Activated gamma-delta T cell treated with anti-CD3 and anti-CD28 coated beads, Interleukin-2, amount 50 U/mL, for 16 hours (primary cell): ENCODE data around the gene AHRR.
"Not testable (repeated sequence)": the region's sequence is repeated elsewhere in the genome, so short reads cannot be mapped to it uniquely, and the experiment has no call there.

ENCODE experiments used
- DNase-seq: peaks from one replicate; pipeline ENCODE4 v3.0.0-alpha.2; 2020; ENCODE audit warnings: low read depth

The AHRR gene

DNA sequence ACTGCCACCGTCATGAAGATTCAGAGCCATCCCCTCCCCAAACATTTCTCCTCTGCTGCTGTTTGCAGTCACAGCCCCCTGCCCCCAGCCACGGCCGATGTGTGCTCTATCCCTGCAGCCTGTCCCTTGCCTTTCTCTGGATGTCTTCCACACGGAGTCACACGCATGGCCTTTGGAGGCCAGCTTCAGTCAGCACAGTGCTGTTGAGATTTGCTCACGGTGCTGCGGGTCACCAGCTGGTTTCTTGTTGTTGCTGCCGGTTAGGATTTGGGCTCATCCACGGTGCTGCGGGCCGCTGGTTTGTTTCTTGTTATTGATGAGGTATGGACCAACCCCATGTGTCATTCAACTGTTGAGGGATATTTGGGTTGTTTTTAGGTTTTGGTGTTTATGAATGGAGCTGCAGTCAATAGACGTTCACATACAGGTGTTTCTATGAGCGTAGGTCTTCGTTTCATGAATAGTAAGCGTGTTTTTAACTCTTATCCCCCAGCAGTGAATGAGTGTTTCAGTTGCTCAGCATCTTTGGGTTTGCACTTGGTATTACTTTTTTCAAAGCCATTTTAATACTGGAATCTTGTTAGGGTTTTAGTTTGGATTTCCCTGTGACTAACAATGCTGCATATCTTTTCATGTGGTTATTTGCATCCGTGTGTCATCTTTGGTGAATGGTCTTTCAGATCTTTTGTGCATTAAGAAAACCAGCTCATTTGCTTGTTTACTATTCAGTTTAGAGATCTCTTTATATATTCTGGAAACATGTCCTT, 57.6 kb downstream of the AHRR start:
- DNase-seq = no peak

DNA sequence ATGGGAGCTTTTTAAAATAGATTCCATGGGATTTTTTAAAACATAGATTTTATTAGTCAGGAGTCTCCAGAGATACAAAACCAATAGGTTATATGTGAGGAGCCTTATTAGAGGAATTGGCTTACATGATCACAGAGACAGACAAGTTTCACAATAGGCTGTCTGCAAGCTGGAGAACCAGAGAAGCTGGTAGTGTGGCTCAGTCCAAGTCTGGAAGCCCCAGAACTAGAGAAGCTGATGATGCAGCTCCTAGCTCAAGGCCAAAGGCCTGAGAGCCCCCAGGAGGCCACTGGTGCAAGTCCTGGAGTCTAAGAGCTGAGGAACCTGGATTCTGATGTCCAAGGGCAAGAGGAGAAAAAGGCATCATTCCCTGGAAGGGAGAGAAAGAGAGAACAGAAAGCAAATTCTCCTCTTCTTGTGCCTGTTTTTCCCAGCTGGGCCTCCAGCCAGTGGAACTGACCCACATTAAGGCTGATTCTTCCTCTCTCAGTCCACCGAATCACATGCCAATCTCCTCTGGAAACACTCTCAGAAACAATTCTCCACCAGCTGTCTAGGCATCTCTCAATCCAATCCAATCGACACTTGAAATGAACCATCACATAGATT, 59.3 kb downstream of the AHRR start:
- no peak for DNase-seq

DNA sequence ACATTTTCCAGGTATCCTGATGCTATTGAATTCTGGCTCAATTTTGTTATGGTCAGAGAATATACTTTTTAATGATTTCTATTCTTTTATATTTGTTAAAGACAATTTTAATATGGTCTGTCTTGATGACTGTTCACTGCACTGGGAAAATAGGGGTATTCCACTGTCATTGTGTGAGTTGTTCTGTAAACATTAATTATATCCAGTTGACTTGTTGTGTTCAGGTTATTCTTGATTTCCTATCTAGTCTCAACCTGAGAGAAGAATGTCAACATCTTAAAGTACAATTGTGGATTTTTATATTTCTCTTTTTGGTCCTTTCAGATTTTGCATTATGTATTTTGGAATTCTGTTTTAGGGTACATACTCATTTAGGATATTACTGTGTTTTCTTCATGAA, 61.6 kb downstream of the AHRR start:
- DNase-seq = no peak

DNA sequence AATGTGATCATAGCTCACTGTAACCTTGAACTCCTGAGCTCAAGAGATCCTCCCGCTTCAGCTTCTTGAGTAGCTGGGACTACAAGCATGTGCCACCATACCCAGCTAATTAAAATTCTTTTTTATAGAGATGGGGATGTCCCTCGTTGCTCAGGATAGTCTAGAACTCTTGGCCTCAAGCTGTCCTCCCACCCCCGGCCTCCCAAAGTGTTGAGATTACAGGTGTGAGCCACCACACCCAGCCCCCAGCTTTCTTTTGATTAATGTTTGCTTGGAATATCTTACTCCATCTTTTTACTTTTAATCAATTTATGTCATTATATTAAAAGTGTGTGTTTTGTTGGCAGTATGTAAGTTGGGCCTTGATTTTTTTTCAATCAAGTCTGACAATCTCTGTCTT, 62.1 kb downstream of the AHRR start:
- no peak for DNase-seq

DNA sequence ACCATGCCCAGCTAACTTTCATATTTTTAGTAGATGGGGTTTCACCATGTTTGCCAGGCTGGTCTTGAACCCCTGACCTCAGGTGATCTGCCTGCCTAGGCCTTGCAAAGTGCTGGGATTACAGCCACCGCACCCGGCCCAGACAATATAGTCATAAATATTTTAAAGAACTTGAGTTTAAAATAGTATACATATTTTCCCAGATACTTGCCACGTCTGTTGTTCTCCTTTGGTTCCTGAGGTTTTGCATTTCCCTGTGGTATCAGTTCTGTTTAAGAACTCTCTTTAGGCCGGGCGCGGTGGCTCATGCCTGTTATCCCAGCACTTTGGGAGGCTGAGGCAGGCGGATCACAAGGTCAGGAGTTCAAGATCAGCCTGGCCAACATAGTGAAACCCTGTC, 63.1 kb downstream of the AHRR start:
- not testable (repeated sequence) for DNase-seq

DNA sequence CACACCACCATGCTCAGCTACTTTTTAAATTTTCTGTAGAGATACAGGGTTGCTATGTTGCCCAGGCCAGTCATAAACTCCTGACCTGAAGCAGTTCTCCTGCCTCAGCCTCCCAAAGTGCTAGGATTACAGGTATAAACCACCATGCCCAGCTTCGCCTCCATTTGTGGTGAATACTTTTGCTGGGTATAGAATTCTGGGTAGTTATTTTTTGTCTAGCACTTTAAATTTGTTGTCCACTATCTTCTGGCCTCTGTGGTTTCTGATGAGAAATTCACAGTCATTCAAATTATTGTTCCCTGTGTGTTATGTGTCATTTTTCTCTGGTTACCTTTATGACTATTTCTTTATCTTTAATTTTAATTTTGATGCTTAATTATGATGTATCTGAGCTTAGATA, 63.8 kb downstream of the AHRR start:
- DNase-seq = no peak

DNA sequence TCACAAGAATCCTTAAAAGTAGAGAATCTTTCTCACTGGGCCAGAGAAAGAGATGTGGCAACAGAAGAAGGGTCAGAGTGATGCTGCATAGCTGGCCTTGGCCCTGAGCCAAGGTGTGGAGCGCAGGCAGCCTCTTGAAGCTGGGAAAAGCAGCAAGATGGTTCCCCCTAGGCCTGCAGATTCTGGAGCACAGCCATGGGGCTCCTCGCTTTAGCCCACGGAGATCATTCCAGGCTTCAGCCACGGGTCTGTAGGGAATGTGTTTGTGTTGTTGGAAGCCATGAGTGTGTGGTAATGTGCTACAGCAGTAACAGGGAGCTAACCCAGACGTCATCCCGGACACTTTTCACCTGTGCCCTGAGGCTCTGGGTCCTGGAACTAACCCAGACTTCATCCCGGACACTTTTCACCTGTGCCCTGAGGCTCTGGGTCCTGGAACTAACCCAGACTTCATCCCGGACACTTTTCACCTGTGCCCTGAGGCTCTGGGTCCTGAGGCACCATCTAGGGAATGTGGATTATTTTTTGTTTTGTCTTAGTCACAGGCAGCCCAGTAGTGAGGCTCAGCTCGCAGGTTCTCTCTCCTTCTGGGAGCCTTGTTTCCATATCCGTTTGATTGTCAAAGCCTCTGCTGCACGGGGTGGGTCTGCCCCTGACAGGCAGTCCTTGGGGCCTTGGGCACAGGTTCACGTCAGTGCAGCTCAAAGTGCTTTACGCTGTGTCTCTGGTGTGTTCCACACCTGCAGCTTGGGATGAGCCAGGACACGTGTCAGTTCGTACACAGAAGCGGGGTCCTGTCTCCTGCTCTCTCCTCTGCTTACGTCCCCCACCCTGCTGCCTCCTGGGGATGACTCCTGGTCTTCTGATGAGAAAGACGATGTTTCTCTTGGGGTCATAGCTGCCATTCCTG, 65.2 kb downstream of the AHRR start:
- no peak for DNase-seq

DNA sequence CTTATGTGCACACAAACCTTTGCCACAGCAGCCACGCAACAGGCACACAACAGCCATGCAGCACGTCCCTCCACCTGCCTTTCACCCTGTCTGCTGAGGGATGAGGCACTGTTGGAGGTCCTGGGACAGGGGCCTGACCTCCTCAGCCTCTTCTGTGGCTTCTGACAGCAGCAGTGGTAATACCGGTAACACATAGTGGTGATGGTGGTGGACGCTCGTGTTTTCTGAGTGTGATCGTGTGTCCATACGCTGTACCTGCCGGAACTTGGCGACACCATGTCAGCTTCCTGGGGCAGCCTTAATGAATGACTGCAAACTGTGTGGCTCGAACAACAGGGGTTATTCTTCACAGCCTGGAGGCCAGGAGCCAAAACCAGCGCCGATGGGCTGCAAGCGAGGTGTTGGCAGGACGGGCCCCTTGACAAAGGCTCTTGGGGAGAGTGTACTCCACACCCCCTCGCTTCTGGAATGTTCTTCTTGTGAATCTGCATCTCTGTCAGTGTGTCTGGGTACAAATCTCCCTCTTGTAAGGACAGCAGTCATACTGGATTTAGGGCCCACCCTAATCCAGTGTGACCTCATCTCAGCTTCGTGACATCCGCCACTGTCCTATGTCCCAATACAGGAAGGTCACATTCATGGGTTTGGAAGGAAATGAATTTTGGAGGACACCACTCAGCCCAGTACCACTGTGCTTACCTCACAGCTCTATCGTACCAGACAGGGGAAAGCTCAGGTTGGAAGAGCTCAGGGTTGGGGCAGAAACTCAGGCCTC, 66.2 kb downstream of the AHRR start:
- no peak for DNase-seq

DNA sequence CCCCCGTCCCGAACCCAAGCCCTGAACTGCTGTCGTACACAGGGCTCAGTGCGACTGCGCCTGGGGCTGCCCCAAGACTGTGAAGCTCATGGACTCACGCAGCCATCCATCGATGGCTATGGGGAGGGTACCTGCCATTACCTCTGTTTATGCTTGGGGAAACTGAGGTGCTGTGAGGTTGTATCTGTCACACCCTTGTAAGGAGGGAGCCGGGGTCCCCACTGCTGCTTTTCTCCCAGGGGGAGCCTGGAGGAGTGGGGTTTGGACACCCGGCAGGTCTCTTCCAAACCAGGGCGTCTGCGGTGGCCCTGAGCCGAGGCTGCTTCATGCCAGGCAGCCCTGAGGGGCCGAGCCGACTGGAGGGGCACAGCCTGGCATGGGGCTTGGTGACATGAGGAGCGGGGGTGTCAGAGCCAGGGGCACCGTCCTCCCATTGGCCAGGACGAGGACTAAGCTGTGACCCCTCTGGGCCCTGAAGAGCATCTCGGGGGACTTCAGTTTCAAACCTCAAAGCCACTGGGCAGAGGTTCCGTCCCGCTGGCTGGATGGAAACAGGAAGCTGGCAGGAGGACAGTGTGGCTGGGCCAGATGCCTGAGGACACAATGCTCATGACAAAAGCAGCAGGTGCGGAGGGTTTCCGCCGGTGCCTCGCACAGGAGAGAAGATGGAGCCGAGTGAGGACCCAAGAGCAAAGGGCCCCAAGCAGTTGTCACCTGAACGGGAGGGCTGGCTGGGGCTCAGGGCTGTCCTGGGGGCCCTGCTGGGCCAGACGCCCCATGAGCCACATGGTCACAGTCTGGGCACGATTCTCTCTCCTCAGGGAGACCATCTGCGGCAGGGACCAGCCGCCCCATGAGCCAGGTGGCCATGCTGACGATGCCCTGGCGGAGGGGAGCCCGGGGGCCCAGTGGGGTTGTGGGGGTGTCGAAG, 67.0 kb downstream of the AHRR start:
- DNase-seq = no peak

DNA sequence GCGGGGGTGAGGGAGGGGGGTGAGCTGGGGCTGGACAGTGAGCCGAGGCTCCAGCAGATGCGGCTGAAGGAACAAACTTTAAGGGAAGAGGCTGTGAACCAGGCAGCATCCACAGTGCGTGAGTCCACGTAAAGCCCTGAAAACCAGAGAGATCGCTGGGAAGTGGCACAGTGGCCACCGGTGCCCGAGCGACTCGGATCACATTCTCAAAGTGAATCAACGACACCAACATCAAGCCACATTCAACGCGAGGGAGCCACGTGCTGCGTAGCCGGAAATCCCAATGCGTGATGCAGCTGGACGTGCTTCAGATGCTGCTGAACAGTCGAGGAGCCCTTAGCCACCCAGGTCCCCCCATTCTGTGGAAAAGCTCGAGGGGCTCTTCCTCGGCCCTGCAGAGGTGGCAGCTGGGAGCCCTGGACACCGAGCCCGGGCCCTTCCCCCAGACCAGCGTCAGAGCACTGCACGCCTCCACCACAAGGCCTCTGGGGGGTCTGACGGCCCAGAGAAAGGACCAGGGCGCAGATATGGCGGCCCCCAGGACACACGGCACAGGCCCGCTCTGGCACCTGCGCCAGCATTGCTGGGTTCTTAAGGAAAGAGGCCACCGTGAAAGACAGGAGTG, 67.8 kb downstream of the AHRR start:
- DNase-seq = no peak

DNA sequence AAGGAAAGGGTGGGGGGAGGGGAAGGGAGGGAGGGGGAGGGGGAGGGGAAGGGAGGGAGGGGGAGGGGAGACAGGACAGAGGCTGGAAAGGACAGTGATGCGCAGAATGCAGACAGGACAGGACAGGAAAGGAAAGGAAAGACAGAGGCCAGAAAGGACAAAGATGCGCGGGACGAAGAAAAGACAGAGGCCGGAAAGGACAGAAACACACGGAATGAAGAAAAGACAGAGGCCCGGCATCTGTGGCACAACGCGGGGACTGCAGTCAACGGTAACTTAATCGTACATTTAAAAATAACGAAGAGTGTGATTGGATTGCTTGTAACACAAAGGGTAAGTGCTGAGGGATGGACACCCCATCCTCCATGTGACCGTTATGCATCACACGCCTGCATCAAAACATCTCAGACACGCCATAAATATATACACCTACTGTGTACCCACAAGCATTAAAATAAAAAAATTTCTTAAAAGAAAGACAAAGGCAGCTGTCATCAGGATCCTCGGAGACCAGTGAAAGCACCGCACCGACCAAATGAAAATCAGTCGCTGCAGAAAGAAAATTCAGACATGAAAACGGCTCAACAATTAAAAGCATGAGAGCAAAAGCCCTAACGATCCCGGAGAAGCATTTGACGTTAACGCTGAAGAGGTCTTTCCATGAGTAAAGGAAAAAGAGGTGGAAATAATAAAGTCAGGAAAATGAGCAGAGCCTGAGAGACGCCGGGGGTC, 68.5 kb downstream of the AHRR start:
- DNase-seq = no peak

DNA sequence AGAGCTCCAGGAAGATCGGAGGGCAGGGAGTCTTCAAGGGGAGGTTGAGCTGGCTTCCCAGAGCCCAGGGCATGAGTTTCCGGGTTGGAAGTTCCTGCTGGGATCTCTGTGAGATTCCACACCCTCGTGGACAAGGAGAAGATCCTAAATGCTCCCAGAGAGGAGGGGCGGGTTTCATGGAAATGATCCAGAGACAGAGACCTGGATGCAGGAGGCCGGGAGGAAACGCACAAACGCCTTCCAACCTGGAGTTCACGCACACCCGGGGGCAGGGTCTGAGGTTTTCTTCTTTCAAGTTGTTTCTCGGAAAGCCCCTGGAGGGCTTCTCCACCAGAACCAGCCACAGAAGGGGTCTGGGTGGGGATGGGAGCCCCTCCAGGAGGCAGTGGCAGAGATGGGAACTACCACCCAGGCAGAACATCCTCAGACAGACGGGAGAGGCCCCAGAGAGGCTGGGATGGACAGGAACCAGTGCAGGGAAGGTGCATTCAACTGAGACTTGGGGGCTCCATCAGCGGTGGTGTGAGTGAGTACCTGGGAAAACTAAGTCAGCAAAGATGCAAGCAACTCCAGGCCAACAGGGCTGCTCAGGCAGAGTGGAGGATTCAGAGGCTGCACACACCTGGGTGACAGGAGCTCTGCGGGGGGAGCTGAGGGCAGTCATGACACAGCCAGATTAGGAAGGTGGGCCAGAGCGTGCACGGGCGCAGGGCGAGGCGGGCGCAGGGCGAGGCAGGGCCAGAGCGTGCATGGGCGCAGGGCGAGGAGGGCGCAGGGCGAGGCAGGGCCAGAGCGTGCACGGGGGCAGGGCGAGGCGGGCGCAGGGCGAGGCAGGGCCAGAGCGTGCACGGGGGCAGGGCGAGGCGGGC, 69.3 kb downstream of the AHRR start:
- no peak for DNase-seq

DNA sequence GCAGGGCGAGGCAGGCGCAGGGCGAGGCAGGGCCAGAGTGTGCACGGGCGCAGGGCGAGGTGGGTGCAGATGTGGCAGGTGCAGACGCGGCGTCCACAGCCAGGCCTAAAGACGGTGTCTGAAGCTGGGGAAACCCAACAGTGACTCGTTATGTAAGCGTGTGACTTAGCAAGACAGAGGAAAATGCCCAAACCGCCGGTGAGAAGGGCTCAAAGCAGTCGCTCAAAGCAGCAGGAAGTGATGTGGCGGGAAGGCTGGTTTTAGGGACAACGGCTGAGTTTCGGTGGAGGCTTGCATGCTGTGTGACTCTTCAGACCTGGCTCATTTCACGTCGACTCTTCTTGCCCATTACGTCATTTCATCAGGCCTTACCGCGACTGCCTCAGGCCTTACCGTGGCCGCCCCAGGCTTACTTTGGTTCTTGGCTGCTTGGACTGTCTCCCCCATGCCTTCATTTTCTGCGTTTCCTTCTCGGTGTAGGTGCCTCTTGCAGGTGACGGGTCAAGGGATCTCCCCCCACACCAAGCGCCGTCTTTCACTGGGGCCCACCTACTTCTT, 71.0 kb downstream of the AHRR start:
- DNase-seq = peak; percentile 67

DNA sequence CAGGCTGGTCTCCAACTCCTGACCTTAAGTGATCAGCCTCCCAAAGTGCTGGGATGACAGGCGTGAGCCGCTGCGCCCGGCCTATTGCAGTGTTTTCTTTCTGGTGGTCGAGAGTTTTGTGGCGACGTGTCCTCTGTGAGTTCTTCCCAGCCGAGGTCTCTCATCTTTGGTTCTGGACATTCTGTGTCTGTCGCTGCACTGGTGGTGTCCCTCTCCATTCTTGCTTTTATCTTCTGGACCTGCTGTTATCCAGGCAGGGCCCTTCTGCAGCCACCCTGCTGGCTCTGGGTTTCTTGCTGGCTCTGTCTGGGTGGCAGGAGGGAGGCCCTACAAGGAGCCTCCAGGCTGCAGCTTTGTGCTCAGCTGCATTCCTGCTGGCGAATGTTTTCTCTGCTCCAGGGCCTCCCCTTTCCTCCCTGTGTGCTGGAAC, 72.3 kb downstream of the AHRR start:
- no peak for DNase-seq

DNA sequence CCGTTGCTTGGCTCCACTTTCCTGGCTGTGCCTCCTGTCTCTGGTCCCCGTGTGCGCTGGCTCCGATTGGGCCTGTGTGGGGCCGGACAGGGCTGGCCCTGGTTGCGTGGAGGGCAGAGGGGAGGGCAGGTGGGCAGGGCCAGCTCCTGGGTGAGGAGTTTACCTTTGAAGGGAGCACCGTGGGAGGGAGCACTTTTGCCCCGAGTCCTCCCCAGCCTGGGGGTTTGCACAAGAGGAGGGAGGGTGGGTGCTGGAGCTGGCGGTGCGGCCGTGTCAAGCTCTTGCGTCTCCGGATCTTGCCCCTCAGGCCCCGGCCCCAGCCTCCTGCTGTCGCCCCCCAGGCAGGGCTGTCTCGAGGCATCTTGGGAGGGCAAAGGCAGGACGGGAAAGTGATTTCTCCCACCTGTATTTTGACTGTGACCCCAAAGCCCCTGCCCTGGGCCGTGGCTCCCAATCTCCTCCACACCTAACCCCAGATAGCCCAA, 73.2 kb downstream of the AHRR start:
- no peak for DNase-seq

DNA sequence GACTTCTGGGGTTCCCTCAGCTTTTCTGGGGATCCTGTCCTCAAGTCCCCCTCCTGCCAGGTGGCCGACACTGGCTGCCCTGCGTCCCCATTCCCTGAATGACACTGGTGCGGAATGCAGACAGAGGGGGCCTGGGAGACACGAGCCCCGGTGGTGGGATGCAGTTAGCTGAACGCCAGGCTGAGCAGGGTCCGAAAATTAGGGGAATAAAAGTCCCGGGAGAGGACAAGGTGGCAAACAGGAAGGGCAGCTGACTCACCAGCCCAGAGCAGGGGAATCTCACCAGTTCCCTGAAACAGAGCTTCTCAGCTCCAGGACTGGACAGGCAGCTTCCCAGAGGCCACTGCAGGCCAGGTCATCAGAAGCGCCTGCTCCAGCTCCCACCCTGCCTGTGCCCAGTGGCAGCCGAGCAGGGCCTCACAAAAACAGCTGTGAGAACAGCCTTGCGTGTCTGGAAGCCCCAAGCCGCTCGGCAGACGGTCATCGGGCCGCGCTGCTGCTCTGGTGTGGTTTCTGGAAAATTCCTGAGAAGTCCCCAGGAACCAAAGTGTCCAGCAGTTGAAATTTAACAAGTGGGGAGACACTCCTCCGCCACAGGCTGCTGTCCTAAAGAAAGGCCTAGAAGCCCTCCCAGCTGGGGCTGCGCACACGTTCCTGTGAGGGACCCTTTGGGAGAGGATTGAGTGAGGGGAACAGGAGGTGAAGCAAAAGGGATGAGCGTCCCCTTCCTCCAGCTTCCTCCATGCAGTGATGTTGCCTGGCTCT, 73.8 kb downstream of the AHRR start:
- no peak for DNase-seq

DNA sequence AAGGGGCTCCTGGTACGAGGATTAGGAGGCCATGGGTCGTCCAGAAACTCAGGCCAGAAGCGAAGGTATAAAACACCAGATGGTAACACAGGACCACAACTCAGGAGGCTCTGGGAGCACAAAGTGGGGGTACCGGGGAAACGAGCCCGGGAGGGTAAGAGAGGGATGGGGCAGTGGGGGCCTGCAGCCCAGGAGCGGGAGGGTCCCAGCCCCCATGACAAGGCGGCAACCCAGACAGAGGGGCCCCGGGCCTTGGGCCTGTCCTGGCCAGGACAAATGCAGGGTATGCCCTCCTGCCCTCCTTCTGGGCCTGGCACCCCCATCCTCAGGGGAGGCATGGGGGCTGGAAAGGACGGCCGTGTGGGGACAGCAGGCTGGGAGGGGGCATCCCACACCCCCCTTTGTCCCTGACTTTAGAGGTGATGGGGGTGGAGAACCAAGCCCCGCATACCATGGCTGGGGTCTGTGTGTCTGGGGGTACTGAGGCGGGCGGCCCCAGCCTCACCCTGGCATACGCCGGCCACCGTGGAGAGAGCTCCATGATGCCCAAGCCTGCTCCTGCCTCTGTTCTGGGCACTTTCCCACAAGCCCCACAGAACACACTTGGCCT, 74.5 kb downstream of the AHRR start:
- no peak for DNase-seq
